K562 (cell line): ENCODE data around the gene NOD1. TPM values are rescaled to one million over a fixed set of nuclear protein-coding genes. Genes with fewer than 3 reads are reported as not detected.
A peak's percentile ranks its signal among the peaks of the same experiment; 100 is the strongest.

Experiments used
- ATAC-seq: fragments of 200-7000 bp; cut with Tn5 transposase; 3 replicates; pipeline ENCODE4 v1.9.1; 2020; ENCODE audit warnings: moderate library complexity
- BruUV-seq: library from RNA; stranded (reverse); fragments of 400-500 nt; replicated peaks from 2 replicates; lab custom pipeline; 2021; lab: Mats Ljungman, UMichigan
- CTCF ChIA-PET: fragments of 300-600 bp; formaldehyde crosslinking; extraction: SDS; loops from one replicate; lab custom pipeline; 2021; ENCODE audit warnings: low intra/inter-chr PET ratio; lab: Yijun Ruan, JAX
- POLR2A ChIA-PET: fragments of 300-600, 350-650 bp; sonication (Branson Sonifier 250); formaldehyde crosslinking; extraction: SDS; loops from one replicate; lab custom pipeline; 2021; ENCODE audit warnings: antibody characterized with exemption, inconsistent platforms; lab: Yijun Ruan, JAX
- DNase-seq, 4 experiments: peaks; one replicate each; pipeline versions ENCODE4 v3.0.0 to v3.0.0-alpha.2; 2011 to 2018; ENCODE audit warnings: low spot score in 3 of 4, mixed read lengths in 3 of 4; ENCODE audit errors: extremely low read depth in 1 of 4
- FAIRE-seq: peaks from 2 replicates; lab custom pipeline; 2011; peaks lifted over from hg19 to GRCh38; lab: Jason Lieb, UNC
- H2AFZ ChIP-seq: 2 replicates; pipeline ENCODE4 v1.6.0; 2011; ENCODE audit warnings: low read depth, low read length, control low read depth, inconsistent platforms
- H3K27ac ChIP-seq: fragments of 200-600 bp; 3 replicates; pipeline ENCODE4 v1.8.0; 2011; ENCODE audit warnings: low read depth, mild to moderate bottlenecking, control low read depth, inconsistent platforms, low read length, moderate library complexity, mixed read lengths; ENCODE audit errors: extremely low read depth
- H3K27me3 ChIP-seq, 2 experiments: fragments of 300-600 bp in 1 of 2; 2 replicates in 1 of 2; 3 replicates in 1 of 2; pipeline versions ENCODE4 v1.6.0 to v1.8.0; 2011; ENCODE audit warnings: inconsistent platforms in 2 of 2, low read length in 2 of 2, mild to moderate bottlenecking in 1 of 2, mixed read lengths in 1 of 2, moderate library complexity in 1 of 2; ENCODE audit not compliant: control insufficient read depth in 2 of 2, insufficient read depth in 2 of 2
- H3K36me3 ChIP-seq: fragments of 300-600 bp; 3 replicates; pipeline ENCODE4 v1.8.0; 2011; ENCODE audit warnings: mild to moderate bottlenecking, low read length, inconsistent platforms; ENCODE audit not compliant: control insufficient read depth, insufficient read depth
- H3K4me1 ChIP-seq, 2 experiments: fragments of 200-600 bp in 1 of 2; replicated peaks in 1 of 2; 2 replicates in 1 of 2; 3 replicates in 1 of 2; pipeline versions ENCODE4 v1.5.1 to v1.8.0; 2011; ENCODE audit warnings: inconsistent platforms in 2 of 2, low read length in 2 of 2, mild to moderate bottlenecking in 1 of 2, mixed read lengths in 1 of 2, moderate library complexity in 1 of 2; ENCODE audit not compliant: control insufficient read depth in 2 of 2, insufficient read depth in 2 of 2
- H3K4me2 ChIP-seq: 2 replicates; pipeline ENCODE4 v1.6.1; 2011; ENCODE audit warnings: low read length, control low read depth, inconsistent platforms, mixed read lengths; ENCODE audit not compliant: insufficient read depth
- H3K4me3 ChIP-seq: fragments of 200-600 bp; sonication (generic), shearing (Covaris generic); 2 replicates; pipeline ENCODE4 v1.5.1; 2016; ENCODE audit warnings: control low read depth, inconsistent platforms
- H3K79me2 ChIP-seq: fragments of 200-600 bp; 3 replicates; pipeline ENCODE4 v1.8.0; 2011; ENCODE audit warnings: low read length, inconsistent platforms; ENCODE audit not compliant: control insufficient read depth, insufficient read depth
- H3K9ac ChIP-seq, 2 experiments: 2 replicates each; pipeline versions ENCODE4 v1.6.0 to v1.6.1; 2011; ENCODE audit warnings: low read depth in 2 of 2, low read length in 2 of 2, control low read depth in 1 of 2, inconsistent platforms in 1 of 2, mild to moderate bottlenecking in 1 of 2, mixed read lengths in 1 of 2; ENCODE audit not compliant: insufficient read depth in 1 of 2
- H3K9me1 ChIP-seq: one replicate; pipeline ENCODE4 v1.6.0; 2011; ENCODE audit warnings: inconsistent platforms, mild to moderate bottlenecking, low read length, moderate library complexity; ENCODE audit not compliant: control insufficient read depth, insufficient read depth
- H3K9me3 ChIP-seq: replicated peaks from 2 replicates; pipeline ENCODE4 v1.5.1; 2011; ENCODE audit warnings: low read depth, low read length, inconsistent platforms; ENCODE audit not compliant: control insufficient read depth, insufficient read depth
- H4K20me1 ChIP-seq: replicated peaks from 2 replicates; pipeline ENCODE4 v1.6.1; 2011; ENCODE audit warnings: low read length, inconsistent platforms, mixed read lengths; ENCODE audit not compliant: control insufficient read depth, insufficient read depth
- ATF6 ChIP-seq: sonication (generic); formaldehyde crosslinking; IDR thresholded peaks from 2 replicates; pipeline ENCODE4 v1.4.0; 2020; ENCODE audit warnings: mild to moderate bottlenecking, missing genetic modification reagents
- ERF ChIP-seq: fragments of 450-650 bp; formaldehyde crosslinking; IDR thresholded peaks from 2 replicates; pipeline ENCODE4 v1.4.0; 2020; ENCODE audit warnings: mild to moderate bottlenecking, mixed read lengths
- GABPB1 ChIP-seq: sonication (generic); formaldehyde crosslinking; IDR thresholded peaks from 2 replicates; pipeline ENCODE4 v1.8.0; 2022; ENCODE audit warnings: mild to moderate bottlenecking, missing genetic modification reagents
- HDAC6 ChIP-seq: IDR thresholded peaks from 2 replicates; pipeline ENCODE4 v1.6.1; 2012; ENCODE audit warnings: low read depth, mild to moderate bottlenecking, control low read depth, inconsistent platforms, low read length, moderate library complexity
- MAX ChIP-seq: sonication (generic); formaldehyde crosslinking; IDR thresholded peaks from 2 replicates; pipeline ENCODE4 v1.9.0; 2022; ENCODE audit warnings: mild to moderate bottlenecking, missing genetic modification reagents
- PTRF ChIP-seq: fragments of 450-650 bp; IDR thresholded peaks from 2 replicates; pipeline ENCODE4 v1.6.1; 2016; ENCODE audit warnings: mild to moderate bottlenecking, missing genetic modification characterization, missing compliant biosample characterization
- PURB ChIP-seq: sonication (generic); formaldehyde crosslinking; IDR thresholded peaks from 2 replicates; pipeline ENCODE4 v1.9.0; 2021; ENCODE audit warnings: low read depth, mild to moderate bottlenecking, missing genetic modification reagents
- RFX5 ChIP-seq: IDR thresholded peaks from 2 replicates; pipeline ENCODE4 v1.6.1; 2011; ENCODE audit warnings: low read depth, mild to moderate bottlenecking, improper control_type of control experiment, low read length
- RFX7 ChIP-seq: fragments of 250-450 bp; sonication (Bioruptor Pico); IDR thresholded peaks from 2 replicates; pipeline ENCODE4 v1.5.1; 2021; ENCODE audit warnings: mild to moderate bottlenecking
- ZC3H11A ChIP-seq: IDR thresholded peaks from 2 replicates; pipeline ENCODE4 v1.6.1; 2012; ENCODE audit warnings: low read depth, low read length, improper control_type of control experiment
- ZNF175 ChIP-seq: fragments of 200-800 bp; sonication (Bioruptor generic); IDR thresholded peaks from 2 replicates; pipeline ENCODE4 v1.6.1; 2016; ENCODE audit warnings: low read depth, mild to moderate bottlenecking, missing genetic modification characterization, missing compliant biosample characterization
- ZNF57 ChIP-seq: fragments of 450-650 bp; formaldehyde crosslinking; IDR thresholded peaks from 2 replicates; pipeline ENCODE4 v1.4.0; 2020; ENCODE audit warnings: mild to moderate bottlenecking, moderate library complexity
- whole genome bisulfite sequencing: fragments of 100-300 bp; shearing (Covaris generic); methylation state at CpG from one replicate; pipeline ENCODE4 v1.1.6; 2016; ENCODE audit warnings: low coverage, mixed read lengths; ENCODE audit not compliant: insufficient coverage; ENCODE audit errors: missing lambda C conversion rate; 5-methylcytosine and 5-hydroxymethylcytosine counted together
- in situ Hi-C: fragments of 300-500 bp; cut with MboI; formaldehyde crosslinking; loops from 4 replicates; pipeline ENCODE4 v1.15.0; 2018; ENCODE audit warnings: inconsistent platforms, mixed read lengths
- intact Hi-C: fragments of 100-400 bp; cut with micrococcal nuclease; formaldehyde crosslinking; loops from 2 replicates; pipeline ENCODE4 v1.14.2; 2022
- polyA plus RNA-seq, 8 experiments: library from polyadenylated mRNA; depleted of rRNA in 4 of 8; stranded (reverse) in 5 of 8; unstranded in 3 of 8; fragments of >200 nt; fragmentation: Nextera tagmentation in 2 of 8; fragmentation: Illumina TruSeq in 1 of 8; extraction: Ambion mirVana in 2 of 8; extraction: Trizol in 1 of 8; gene quantifications; 2 replicates each; pipeline versions ENCODE4 v1.2.1 to v1.2.3, GENCODE V29; 2011 to 2014; ENCODE audit warnings: inconsistent platforms in 1 of 8, missing spikeins in 1 of 8
- total RNA-seq, 7 experiments: library from RNA; depleted of rRNA in 6 of 7; stranded (reverse); fragments of >200 nt in 6 of 7; fragmentation: Illumina TruSeq in 2 of 7; extraction: Trizol in 2 of 7; gene quantifications; 2 replicates each; pipeline versions ENCODE4 v1.2.1 to v1.2.3, GENCODE V29; 2011 to 2021; ENCODE audit warnings: low replicate concordance in 1 of 7

The NOD1 gene
- total and polyA plus RNA-seq, 9 of the 15 experiments (the other 6 are each of a cell fraction or from before 2014, with no cell fraction given), result 0.34 to 7.1 (median 4.7) TPM

- Histone ChIP-seq H3K4me3 (no peak overlapping the region), H3K9ac (peak overlapping the region in 1 of 2 experiments; percentile 47; a peak in 1 of 4 replicates), H2AFZ (no peak overlapping the region), H3K79me2 (no peaks in the 10 kb centered on the region), H3K9me1 (no peaks in the 10 kb centered on the region), H3K9me3 (no peaks in the 10 kb centered on the region), H3K36me3 (peaks cover 2% of the 10 kb centered on the region; the same call in 1 of the 3 replicates), H3K27ac (no peak overlapping the region), H4K20me1 (no peaks in the 10 kb centered on the region), H3K27me3 (no peaks in the 10 kb centered on the region), H3K4me1 (no peaks in the 10 kb centered on the region; a peak in 1 of 5 replicates), H3K4me2 (no peak overlapping the region)
- in situ Hi-C loops, result no loop called here
- no peak for TF ChIP-seq RFX5
- TF ChIP-seq RFX7 (CRISPR knock-in tag), result no peak
- TF ChIP-seq PURB (CRISPR knock-in tag), result no peak
- TF ChIP-seq ERF (CRISPR knock-in tag), result no peak
- no peak for TF ChIP-seq ATF6
- no peak for TF ChIP-seq ZNF57
- no peak for TF ChIP-seq GABPB1 (CRISPR knock-in tag)
- TF ChIP-seq ZC3H11A, result no peak
- no peak for TF ChIP-seq HDAC6
- no peak for TF ChIP-seq MAX (CRISPR knock-in tag)
- no peak for TF ChIP-seq PTRF (tag)
- no peak for TF ChIP-seq ZNF175 (CRISPR knock-in tag)
- 56% methylated on average over 7 of the region's 7 CpGs for WGBS
- no peak for ATAC-seq
- no TSS peak for BruUV-seq
- no peak for DNase-seq
- no peak for FAIRE-seq
- CTCF ChIA-PET, result no interaction called here
- POLR2A ChIA-PET, result no interaction called here
- intact Hi-C loops, result no loop called here
These were observed 48.3 kb downstream of the NOD1 start for GRCh38 chr7:30430276-30430675.
